Testis (tissue), 3 donors: ENCODE results near the gene SMIM35. TPM values are rescaled to one million over a fixed set of nuclear protein-coding genes. Genes with fewer than 3 reads are reported as not detected.

Source experiments
- DNase-seq: peaks from one replicate; pipeline ENCODE4 v3.0.0-alpha.2; 2019
- H3K27ac ChIP-seq, 2 donors: fragments of 200-600 bp; sonication (generic); one replicate each; pipeline ENCODE4 v1.5.1; 2019
- H3K27me3 ChIP-seq: fragments of 200-600 bp; sonication (generic); one replicate; pipeline ENCODE4 v1.5.1; 2019
- H3K36me3 ChIP-seq: fragments of 200-600 bp; sonication (generic); one replicate; pipeline ENCODE4 v1.5.1; 2017; ENCODE audit warnings: low read depth; ENCODE audit errors: missing control alignments
- H3K4me1 ChIP-seq: fragments of 200-600 bp; sonication (generic); one replicate; pipeline ENCODE4 v1.5.1; 2019
- H3K4me3 ChIP-seq, 2 donors: fragments of 200-600 bp; sonication (generic); one replicate each; pipeline ENCODE4 v1.5.1; 2017 to 2019
- H3K9me3 ChIP-seq: fragments of 200-600 bp; sonication (generic); one replicate; pipeline ENCODE4 v1.5.1; 2017
- CTCF ChIP-seq, 3 experiments: fragments of 450-650 bp in 2 of 3; fragments of 200-600 bp in 1 of 3; sonication (generic) in 1 of 3; IDR thresholded peaks; one replicate each; pipeline ENCODE4 v1.5.1; 2016 to 2019; ENCODE audit warnings: antibody characterized with exemption in 3 of 3, mild to moderate bottlenecking in 2 of 3, moderate library complexity in 1 of 3
- POLR2A ChIP-seq: fragments of 450-650 bp; IDR thresholded peaks from one replicate; pipeline ENCODE4 v1.6.1; 2017; ENCODE audit warnings: antibody characterized with exemption, mild to moderate bottlenecking, moderate library complexity
- WGBS, 2 donors: methylation state at CpG; one replicate each; pipeline ENCODE4 v1.1.5; 2018; 5-methylcytosine and 5-hydroxymethylcytosine counted together
- intact Hi-C: fragments of 100-400 bp; cut with DNase I; formaldehyde crosslinking; loops from one replicate; pipeline ENCODE4 v1.15.1; 2023; ENCODE audit warnings: low total_unique reads
- polyA plus RNA-seq: library from polyadenylated mRNA; stranded (reverse); fragments of 350-450 nt; fragmentation: Illumina TruSeq; extraction: RNeasy Lipid Tissue Mini Kit (QIAGEN cat#74804); gene quantifications from one replicate; pipeline ENCODE4 v1.2.3, GENCODE V29; 2014; ENCODE audit warnings: low read depth, low replicate concordance; ENCODE audit not compliant: insufficient read depth
- total RNA-seq, 2 donors: library from RNA; depleted of rRNA; stranded (reverse); fragments of >200 nt; gene quantifications; one replicate each; pipeline ENCODE4 v1.2.3, GENCODE V29; 2016

The SMIM35 gene
- total and polyA plus RNA-seq, 3 donors from 2014 or later, result 0.17 to 0.19 TPM; not detected in 1

- H3K36me3 ChIP-seq, result no peaks in the 10 kb centered on the region
- 75 to 82% methylated on average over 7 to 8 of the region's 8 CpGs for WGBS, 2 donors
- H3K9me3 ChIP-seq, result no peaks in the 10 kb centered on the region
- TF ChIP-seq CTCF (IDR thresholded peaks at IDR 0.05) (no peak), POLR2A (no peak)
- H3K27me3 ChIP-seq, result no peaks in the 10 kb centered on the region
- H3K4me3 ChIP-seq, result no peak overlapping the region
- H3K27ac ChIP-seq, result no peak overlapping the region
- H3K4me1 ChIP-seq, result no peaks in the 10 kb centered on the region
- DNase-seq, result no peak
- intact Hi-C loops, result no loop called here
These were observed 6.3 kb upstream of the SMIM35 start for GRCh38 chr11:118092907-118093571.

DNA sequence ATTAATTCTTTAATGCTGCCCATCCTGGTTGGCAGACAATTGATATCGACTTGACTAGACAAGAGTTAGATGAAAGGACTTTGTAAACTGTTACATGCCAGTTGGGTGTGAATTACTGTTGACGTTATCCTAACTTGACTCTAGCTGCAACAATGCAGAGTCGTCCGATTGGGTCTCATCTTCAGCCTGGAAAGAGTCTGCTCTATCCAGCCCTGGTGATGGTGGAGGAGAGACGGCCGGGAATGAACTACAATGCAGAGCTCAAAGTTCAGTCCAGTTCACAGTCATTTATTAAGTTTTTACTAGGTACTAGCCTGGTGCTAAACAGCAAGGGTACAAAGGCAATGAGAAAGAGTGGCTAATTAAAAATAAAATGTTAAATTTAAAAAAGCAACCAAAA lies 4.9 kb upstream of the SMIM35 start:
- H3K36me3 ChIP-seq, result no peaks in the 10 kb centered on the region
- H3K4me3 ChIP-seq, result no peak overlapping the region
- no peak overlapping the region for H3K27ac ChIP-seq
- H3K4me1 ChIP-seq, result no peaks in the 10 kb centered on the region
- no peak for DNase-seq
- TF ChIP-seq CTCF (IDR thresholded peaks at IDR 0.05), result no peak
- TF ChIP-seq POLR2A, result no peak
- H3K9me3 ChIP-seq, result no peaks in the 10 kb centered on the region
- WGBS, 2 donors, result 69 to 75% methylated on average over 6 of the region's 6 CpGs
- H3K27me3 ChIP-seq, result no peaks in the 10 kb centered on the region
- intact Hi-C loops, result no loop called here

- H3K27me3 ChIP-seq, result no peaks in the 10 kb centered on the region
- H3K36me3 ChIP-seq, result no peaks in the 10 kb centered on the region
- 83 to 88% methylated on average over 7 of the region's 7 CpGs for WGBS, 2 donors
- no peak for TF ChIP-seq CTCF (IDR thresholded peaks at IDR 0.05)
- no peak for TF ChIP-seq POLR2A
- H3K4me3 ChIP-seq, result no peak overlapping the region
- no peak for DNase-seq
- no peaks in the 10 kb centered on the region for H3K4me1 ChIP-seq
- H3K9me3 ChIP-seq, result no peaks in the 10 kb centered on the region
- intact Hi-C loops, result no loop called here
- no peak overlapping the region for H3K27ac ChIP-seq
These were observed 3.9 kb upstream of the SMIM35 start for GRCh38 chr11:118090545-118091162.

GRCh38 chr11:118088531-118088930 lies 1.8 kb upstream of the SMIM35 start:
- no peak for DNase-seq
- no peaks in the 10 kb centered on the region for H3K9me3 ChIP-seq
- H3K4me3 ChIP-seq, result no peak overlapping the region
- H3K36me3 ChIP-seq, result no peaks in the 10 kb centered on the region
- 76 to 81% methylated on average over 4 of the region's 4 CpGs for WGBS, 2 donors
- TF ChIP-seq CTCF (IDR thresholded peaks at IDR 0.05), result no peak
- TF ChIP-seq POLR2A, result no peak
- H3K4me1 ChIP-seq, result peaks cover 8% of the 10 kb centered on the region
- H3K27ac ChIP-seq, result no peak overlapping the region
- no peaks in the 10 kb centered on the region for H3K27me3 ChIP-seq
- intact Hi-C loops, result no loop called here

DNA sequence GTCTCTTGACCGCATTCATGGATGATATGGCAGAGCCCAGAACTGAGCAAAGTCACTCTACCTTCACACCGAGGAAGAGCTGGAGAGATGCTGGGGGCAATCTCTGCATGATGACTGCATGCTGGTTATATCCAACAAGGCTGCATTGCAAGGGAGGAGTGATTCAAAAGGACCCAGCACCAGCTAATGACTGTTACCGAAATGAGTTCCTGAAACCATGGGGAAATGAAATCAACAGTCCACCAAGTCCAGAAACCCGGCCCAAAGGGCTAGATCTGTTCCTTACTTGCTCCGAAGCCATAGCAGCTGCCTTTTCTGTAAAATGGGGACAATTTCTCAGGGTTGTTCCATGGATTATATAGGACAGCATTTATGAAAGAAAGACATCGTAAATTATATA lies 1.2 kb upstream of the SMIM35 start:
- no peak overlapping the region for H3K4me3 ChIP-seq
- H3K27ac ChIP-seq, result no peak overlapping the region
- H3K4me1 ChIP-seq, result peaks cover 8% of the 10 kb centered on the region
- TF ChIP-seq CTCF (IDR thresholded peaks at IDR 0.05), result no peak
- no peak for TF ChIP-seq POLR2A
- DNase-seq, result no peak
- intact Hi-C loops, result no loop called here
- H3K36me3 ChIP-seq, result no peaks in the 10 kb centered on the region
- no peaks in the 10 kb centered on the region for H3K27me3 ChIP-seq
- 93 to 95% methylated on average over 6 of the region's 6 CpGs for WGBS, 2 donors
- H3K9me3 ChIP-seq, result no peaks in the 10 kb centered on the region
